ENCODE data around the gene TMEM60. TPM values are rescaled to one million over a fixed set of nuclear protein-coding genes. Genes with fewer than 3 reads are reported as not detected.

Gene TMEM60
- total and polyA plus RNA-seq, 8 donors: 8.8 to 18.2 (median 14.5) TPM; not detected in 2

DNA sequence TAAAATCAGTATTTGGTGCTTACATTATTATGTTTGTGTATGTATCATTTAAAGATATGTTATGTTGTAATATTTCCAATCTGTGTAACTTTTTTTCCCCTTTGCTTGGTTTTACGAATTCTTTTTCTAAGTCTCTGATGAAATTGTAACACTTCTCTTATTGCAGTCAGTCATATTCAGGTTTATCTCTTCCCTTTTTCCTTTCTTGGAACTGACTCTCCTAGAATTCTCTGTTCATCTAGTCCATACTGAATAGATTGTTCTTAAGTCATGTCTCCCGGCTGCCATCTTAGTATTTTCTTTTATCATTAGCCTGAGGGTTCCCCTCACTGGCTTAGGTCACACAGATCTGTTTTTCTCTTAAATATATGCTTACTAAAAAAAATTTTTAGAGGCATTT lies 45.0 kb upstream of the TMEM60 start:
- Histone ChIP-seq H3K9me3 (no peaks in the 10 kb centered on the region), H3K4me3 (no peak overlapping the region), H3K4me1 (peaks cover 0 to under 1% (median 0%) of the 10 kb centered on the region in 4 donors), H3K27ac (no peak overlapping the region), H3K27me3 (no peaks in the 10 kb centered on the region), H3K36me3 (peaks cover 0 to 4% (median 0%) of the 10 kb centered on the region in 4 donors)
- intact Hi-C loops (cut with DNase I; ENCODE audit: low total_unique reads): no loop called here
- TF ChIP-seq POLR2A (IDR thresholded peaks at IDR 0.05): no peak
- no peak for TF ChIP-seq EP300 (IDR thresholded peaks at IDR 0.05)
- TF ChIP-seq, protein P1, sequence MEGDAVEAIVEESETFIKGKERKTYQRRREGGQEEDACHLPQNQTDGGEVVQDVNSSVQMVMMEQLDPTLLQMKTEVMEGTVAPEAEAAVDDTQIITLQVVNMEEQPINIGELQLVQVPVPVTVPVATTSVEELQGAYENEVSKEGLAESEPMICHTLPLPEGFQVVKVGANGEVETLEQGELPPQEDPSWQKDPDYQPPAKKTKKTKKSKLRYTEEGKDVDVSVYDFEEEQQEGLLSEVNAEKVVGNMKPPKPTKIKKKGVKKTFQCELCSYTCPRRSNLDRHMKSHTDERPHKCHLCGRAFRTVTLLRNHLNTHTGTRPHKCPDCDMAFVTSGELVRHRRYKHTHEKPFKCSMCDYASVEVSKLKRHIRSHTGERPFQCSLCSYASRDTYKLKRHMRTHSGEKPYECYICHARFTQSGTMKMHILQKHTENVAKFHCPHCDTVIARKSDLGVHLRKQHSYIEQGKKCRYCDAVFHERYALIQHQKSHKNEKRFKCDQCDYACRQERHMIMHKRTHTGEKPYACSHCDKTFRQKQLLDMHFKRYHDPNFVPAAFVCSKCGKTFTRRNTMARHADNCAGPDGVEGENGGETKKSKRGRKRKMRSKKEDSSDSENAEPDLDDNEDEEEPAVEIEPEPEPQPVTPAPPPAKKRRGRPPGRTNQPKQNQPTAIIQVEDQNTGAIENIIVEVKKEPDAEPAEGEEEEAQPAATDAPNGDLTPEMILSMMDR (IDR thresholded peaks at IDR 0.05): no peak
- no peak for TF ChIP-seq POLR2AphosphoS5 (IDR thresholded peaks at IDR 0.05)
- no peak for DNase-seq
- 90 to 100% (median 93%) methylated on average over 2 of the region's 2 CpGs for WGBS, 5 donors

DNA sequence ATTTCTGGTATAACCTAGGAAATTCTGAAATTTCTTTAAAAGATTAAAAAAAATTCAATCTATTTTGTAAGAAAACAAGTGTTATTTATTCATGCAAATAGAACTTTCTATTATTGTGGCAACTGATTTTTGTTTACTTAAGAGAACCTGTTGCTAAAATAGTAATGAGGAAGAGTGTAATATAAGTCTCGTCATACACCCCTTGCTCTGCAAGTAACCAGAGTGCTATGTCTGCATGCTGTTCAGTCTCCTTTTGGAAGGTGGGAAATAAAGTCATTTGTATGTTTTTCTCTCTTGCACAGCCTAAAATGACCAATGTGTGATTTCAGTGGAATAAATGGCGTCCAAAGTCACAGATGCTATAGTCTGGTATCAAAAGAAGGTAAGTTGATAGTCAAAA lies 41.7 kb upstream of the TMEM60 start:
- DNase-seq: no peak
- Histone ChIP-seq H3K27me3 (no peaks in the 10 kb centered on the region), H3K4me3 (no peak overlapping the region), H3K27ac (no peak overlapping the region), H3K9me3 (no peaks in the 10 kb centered on the region), H3K36me3 (no peaks in the 10 kb centered on the region), H3K4me1 (peaks cover 0 to 13% (median 0%) of the 10 kb centered on the region in 4 donors)
- 78 to 90% (median 84%) methylated on average over 2 of the region's 2 CpGs for WGBS, 5 donors
- intact Hi-C loops (cut with DNase I; ENCODE audit: low total_unique reads): no loop called here
- TF ChIP-seq EP300 (IDR thresholded peaks at IDR 0.05) (no peak), POLR2A (IDR thresholded peaks at IDR 0.05) (no peak), POLR2AphosphoS5 (IDR thresholded peaks at IDR 0.05) (no peak)
- TF ChIP-seq, protein P1 (IDR thresholded peaks at IDR 0.05): no peak

DNA sequence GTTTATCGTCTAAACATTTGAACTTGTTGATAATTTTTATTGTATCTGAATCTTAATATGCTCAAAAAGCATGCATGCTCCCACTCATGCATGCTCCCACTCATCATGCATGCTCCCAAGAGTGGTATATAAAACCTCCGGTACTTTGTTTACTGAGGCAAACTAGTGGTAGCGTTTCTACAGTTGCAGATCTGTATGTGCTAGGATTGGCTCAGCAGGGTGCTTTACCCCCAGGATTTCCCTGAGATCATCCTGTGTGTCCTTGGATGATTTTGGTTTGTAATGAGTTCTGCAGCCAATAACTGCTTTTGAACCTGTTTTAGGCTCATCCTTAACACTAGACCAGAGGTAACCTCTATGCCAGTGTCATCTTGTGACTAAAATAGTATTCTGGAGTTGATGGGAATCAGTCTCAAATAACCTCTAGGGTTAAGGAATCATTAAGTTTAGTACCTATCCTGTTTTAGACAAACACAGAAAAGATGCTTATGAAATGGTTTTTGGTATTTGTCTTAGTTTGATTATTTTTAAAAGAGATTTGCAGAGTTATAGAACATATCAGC lies 40.8 kb upstream of the TMEM60 start:
- intact Hi-C loops (cut with DNase I; ENCODE audit: low total_unique reads): no loop called here
- TF ChIP-seq, protein P1 (IDR thresholded peaks at IDR 0.05): no peak
- peaks cover 0 to 22% (median 3%) of the 10 kb centered on the region in 4 donors for H3K4me1 ChIP-seq
- H3K4me3 ChIP-seq: no peak overlapping the region
- H3K9me3 ChIP-seq: no peaks in the 10 kb centered on the region
- H3K27ac ChIP-seq: no peak overlapping the region
- no peak for DNase-seq
- H3K27me3 ChIP-seq: no peaks in the 10 kb centered on the region
- 56 to 83% (median 70%) methylated on average over 3 of the region's 3 CpGs for WGBS, 5 donors
- H3K36me3 ChIP-seq: no peaks in the 10 kb centered on the region

DNA sequence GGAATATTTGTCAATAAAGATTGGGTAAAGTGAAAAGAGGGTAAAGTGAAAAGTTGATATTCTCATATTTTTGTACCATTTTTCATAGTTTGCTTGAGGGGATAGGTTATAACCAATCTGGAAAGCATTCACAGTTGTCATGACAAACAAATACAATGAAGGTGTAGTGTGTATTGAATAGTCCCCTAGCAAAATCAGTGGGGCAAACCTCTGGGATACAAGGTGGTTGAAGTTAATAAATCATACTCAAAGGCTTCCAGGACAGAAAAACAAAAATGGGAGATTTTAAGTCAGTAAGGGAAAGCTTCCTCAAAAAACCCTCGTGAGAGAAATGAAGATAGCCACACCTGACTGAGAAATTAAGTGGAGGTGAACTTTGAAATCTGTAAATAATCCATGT lies 39.7 kb upstream of the TMEM60 start:
- 26 to 52% (median 45%) methylated on average over 1 of the region's 1 CpG for WGBS, 5 donors
- no peak overlapping the region for H3K4me3 ChIP-seq
- no peak overlapping the region for H3K27ac ChIP-seq
- no peaks in the 10 kb centered on the region for H3K9me3 ChIP-seq
- intact Hi-C loops (cut with DNase I; ENCODE audit: low total_unique reads): no loop called here
- H3K36me3 ChIP-seq: no peaks in the 10 kb centered on the region
- H3K4me1 ChIP-seq: peaks cover 0 to 25% (median 3%) of the 10 kb centered on the region in 4 donors
- no peaks in the 10 kb centered on the region for H3K27me3 ChIP-seq
- DNase-seq: no peak
- TF ChIP-seq POLR2AphosphoS5 (IDR thresholded peaks at IDR 0.05): no peak
- TF ChIP-seq, protein P1 (IDR thresholded peaks at IDR 0.05): no peak
- TF ChIP-seq POLR2A (IDR thresholded peaks at IDR 0.05): no peak
- TF ChIP-seq EP300 (IDR thresholded peaks at IDR 0.05): no peak
